Stromal cell of bone marrow (primary cell): ENCODE data around the gene NOX3.
"Not testable (repeated sequence)": the region's sequence is repeated elsewhere in the genome, so short reads cannot be mapped to it uniquely, and the experiment has no call there.

Experiments
- DNase-seq: peaks from one replicate; pipeline ENCODE4 v3.0.0-alpha.2; 2012; ENCODE audit warnings: low read depth

The NOX3 gene, protein sequence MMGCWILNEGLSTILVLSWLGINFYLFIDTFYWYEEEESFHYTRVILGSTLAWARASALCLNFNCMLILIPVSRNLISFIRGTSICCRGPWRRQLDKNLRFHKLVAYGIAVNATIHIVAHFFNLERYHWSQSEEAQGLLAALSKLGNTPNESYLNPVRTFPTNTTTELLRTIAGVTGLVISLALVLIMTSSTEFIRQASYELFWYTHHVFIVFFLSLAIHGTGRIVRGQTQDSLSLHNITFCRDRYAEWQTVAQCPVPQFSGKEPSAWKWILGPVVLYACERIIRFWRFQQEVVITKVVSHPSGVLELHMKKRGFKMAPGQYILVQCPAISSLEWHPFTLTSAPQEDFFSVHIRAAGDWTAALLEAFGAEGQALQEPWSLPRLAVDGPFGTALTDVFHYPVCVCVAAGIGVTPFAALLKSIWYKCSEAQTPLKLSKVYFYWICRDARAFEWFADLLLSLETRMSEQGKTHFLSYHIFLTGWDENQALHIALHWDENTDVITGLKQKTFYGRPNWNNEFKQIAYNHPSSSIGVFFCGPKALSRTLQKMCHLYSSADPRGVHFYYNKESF

DNA sequence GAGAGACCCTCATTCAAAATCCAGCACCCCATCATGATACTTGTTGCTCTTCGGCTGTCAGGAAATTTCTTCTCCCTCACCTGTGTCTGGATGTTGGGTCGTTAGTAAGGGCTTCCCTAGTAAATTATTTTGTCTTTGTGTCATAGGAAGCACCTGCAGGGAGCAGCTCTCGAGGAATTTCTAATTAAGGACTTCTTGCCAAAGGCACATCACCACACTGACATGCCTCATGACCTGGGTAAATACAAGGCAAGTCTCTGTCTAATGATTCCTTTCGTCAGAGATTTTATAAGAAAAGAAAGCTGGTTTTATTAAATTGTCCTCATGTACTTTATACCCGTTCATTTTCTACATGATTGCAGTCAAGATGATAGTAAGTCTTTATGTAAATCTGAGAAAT lies at the start of gene NOX3:
Gene NOX3 (minus strand): TSS at position 74 of the 400 bp plus-strand sequence. CDS start 39 bp downstream, at position 35.
- DNase-seq, result no peak

- no peak for DNase-seq
Measured at GRCh38 chr6:155504848-155505607, 49.4 kb upstream of the NOX3 start.

GRCh38 chr6:155502393-155502792 lies 46.8 kb upstream of the NOX3 start:
- no peak for DNase-seq

- DNase-seq, result no peak
Measured at GRCh38 chr6:155499574-155499973, 43.9 kb upstream of the NOX3 start.

DNA sequence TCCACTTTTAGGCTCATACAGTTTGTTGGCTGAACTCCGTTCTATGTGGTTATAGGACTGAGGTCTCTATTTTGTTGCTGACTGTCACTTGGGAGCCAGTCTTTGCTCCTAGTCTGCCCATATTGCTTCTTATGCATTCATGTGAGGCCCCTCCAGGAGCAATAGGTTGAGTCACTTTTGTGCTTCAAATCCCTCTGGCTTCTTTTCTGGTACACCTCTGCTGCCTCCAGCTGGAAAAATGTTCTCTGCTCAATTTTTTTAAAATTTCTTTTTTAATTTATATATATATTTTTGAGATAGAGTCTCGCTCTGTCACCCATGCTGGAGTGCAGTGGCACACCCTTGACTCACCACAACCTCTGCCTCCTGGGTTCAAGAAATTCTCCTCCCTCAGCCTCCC lies 42.7 kb upstream of the NOX3 start:
- peak; percentile 20 for DNase-seq

DNA sequence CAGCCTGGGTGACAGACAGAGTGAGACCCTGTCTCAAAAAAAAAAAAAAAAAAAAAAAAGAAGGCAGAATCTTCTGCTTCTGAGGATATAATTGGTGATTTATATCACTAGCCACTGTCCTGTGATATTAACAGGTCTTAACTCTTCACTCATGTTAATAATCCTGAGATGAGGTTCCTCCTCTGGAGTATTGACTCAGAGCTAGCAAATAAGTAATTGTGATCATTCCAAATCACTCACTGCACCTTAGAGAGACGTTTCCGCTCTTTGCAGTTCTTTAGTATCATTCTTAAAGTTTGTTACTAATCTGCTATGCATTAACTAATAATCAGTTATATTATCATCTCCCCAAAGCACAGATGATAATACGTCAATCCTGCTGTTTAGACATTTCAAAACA lies 41.6 kb upstream of the NOX3 start:
- DNase-seq, result no peak

DNA sequence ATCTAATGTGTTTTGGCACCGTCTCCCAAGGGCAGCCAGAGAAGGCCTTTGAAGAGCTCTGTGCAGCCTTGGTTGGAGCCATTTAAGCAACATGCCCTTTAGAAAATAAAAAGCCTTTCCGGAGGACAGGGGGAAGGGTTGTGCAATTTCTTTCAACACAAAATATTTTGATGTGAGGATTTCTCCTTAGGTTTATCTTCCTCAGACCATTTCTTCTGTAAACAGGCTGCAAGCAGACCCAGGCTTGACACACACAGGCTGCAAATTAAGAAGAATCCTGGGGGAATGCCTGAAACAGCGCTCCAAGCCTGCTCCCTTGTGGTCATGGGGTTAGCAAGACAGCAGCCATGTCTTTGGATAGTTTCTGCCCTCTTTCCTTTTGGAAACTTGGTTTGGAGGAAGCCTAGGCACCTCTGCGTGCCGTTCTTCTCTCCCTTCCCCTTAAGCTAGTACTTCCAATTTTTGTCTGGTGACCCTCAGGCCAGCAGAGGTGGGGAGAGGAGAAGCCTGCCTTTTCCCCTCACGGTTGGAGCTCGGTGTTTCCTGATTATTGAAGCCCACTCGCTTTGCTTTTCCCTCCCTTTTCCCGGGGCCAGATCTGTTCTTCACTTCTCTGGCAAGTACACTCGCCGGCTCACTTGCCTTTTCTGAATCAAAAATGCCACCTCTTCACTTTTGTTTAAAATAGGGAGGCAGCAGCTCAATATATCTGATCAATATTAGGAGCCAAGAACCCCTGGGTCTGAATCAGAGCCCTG lies 39.6 kb upstream of the NOX3 start:
- peak; percentile 82 for DNase-seq

DNA sequence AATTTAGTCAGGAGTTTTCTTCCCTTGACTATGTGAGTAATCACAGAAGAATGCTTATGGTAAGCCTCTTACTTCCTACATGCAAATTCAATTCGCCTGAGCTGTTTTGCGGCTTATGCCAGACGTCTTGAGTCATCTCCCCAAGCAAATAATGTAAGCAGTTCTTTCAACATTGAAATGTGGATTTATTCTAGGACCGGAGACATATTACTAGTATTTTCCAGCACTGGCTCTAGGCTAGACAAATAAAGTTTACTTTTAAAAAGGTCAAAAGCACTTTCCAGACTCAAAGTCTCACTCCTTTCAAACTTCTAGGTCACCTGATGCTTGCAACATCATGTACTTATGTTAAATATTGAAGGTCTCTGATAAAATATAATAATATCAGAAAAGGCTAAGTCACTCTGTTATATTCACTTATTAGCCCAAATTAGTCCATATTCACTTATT lies 38.1 kb upstream of the NOX3 start:
- peak; percentile 99 for DNase-seq

DNA sequence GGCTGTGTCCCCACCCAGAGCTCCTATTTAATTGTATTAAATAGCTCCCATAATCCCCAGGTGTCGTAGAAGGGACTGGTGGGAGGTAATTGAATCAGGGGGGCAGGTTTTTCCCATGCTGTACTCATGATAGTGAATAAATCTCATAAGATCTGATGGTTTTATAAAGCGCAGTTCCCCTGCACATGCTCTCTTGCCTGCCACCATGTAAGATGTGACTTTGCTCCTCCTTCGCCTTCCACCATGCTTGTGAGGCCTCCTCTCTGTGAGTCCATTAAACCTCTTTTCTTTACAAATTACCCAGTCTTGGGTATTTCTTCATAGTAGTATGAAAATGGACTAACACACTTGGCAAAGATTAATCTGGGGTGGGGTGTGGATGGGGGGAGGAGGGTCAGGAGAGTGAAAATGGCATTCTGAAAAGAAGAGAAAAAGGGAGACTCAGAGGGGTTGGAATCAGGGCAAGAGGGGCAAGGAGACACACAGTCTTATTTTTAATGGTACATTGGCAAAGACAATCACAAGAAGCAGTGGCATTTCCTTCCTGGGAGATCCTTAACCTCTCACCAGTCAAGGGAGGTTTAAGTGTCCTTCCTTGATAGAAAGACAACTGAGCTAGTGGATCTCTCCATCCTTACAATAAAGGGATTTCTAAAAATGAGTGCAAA lies 37.5 kb upstream of the NOX3 start:
- no peak for DNase-seq

- no peak for DNase-seq
Measured at GRCh38 chr6:155492061-155492735, 36.6 kb upstream of the NOX3 start.

- DNase-seq, result no peak
Measured at GRCh38 chr6:155491421-155491820, 35.8 kb upstream of the NOX3 start.

GRCh38 chr6:155488197-155488596 lies 32.6 kb upstream of the NOX3 start:
- DNase-seq, result not testable (repeated sequence)

- no peak for DNase-seq
Measured at GRCh38 chr6:155487371-155488130, 31.9 kb upstream of the NOX3 start.

DNA sequence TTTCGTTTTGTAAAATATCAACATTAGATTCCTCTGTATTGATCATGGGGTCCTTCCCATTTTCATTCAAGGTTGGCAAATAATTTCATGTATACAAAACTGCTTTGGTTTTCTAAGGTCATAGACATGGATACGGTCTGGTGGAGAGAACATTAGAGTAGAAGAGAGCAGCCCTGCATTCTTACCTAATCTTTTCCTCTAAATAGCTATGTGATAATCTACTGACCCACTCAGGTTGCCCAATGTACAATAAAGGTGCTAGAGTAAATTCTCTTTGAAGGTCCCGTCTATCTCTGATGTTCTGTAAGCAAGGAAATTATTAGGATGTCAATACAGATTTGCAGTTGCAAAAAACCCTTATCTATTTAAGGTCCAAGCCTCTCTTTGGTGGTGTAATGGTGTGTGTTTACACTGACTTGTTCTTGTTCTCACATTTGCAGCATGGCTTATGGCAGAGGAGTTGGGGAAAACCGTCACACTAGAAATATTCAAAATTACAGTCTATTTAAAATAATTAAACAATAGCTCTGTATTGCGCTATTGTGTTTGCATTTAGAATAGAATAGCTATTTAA lies 31.2 kb upstream of the NOX3 start:
- no peak for DNase-seq

DNA sequence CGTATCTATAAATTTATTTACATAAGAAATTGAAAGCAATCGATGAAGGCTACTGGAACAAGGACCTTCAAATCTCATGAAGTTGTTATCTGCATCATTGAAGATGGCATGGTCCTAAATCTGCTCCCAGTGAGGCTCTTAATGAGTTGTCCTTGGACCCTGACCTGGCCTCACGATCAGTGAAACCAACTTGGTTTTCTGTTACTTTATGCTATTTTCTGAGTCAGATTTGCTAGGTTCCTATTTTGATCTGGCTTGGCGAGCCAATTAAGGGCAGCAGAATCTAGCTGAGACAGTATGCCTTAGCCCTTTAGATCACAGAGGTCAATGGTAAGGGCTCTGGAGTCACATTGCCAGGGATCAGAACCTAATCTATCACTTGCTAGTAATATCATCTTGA lies 30.1 kb upstream of the NOX3 start:
- no peak for DNase-seq

GRCh38 chr6:155483858-155484257 lies 28.2 kb upstream of the NOX3 start:
- DNase-seq, result peak; percentile 38

DNA sequence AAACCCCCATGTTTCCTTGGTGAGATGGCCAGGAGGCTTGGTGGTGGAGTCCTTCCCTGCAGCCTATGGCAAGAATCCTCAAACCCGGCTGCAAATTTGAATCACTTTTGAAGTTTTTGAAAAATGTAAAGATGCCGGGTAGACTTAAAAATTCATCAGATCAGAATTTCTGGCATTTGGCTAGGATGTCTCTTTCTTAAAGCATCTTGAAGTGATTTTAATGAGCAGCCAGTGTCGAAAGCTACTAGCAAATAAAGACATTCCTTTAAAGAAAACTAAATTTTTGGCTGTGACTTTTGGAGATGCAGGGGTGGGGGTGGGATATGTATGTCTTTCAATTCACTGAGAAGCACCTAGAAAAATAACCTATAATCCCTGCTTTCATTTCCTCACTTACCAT lies 25.6 kb upstream of the NOX3 start:
- no peak for DNase-seq

DNA sequence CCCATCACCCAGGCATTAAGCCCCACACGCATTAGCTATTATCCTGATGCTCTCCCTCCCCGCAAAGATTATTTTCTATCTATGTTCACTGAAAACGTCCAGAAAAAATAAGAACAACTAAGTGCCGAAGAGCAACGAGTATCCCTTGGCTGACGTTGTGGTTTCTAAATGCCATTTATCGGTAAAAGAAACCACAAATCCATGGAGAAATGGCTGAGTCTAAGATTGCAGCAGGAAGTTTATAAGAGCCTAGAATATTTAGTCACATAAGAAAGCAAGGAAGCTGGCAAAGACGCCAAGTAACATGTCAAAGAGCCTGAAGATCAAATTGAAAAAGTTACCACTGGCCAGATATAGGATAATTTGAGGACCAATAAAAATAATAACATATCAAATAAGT lies 18.1 kb upstream of the NOX3 start:
- DNase-seq, result peak; percentile 92

DNA sequence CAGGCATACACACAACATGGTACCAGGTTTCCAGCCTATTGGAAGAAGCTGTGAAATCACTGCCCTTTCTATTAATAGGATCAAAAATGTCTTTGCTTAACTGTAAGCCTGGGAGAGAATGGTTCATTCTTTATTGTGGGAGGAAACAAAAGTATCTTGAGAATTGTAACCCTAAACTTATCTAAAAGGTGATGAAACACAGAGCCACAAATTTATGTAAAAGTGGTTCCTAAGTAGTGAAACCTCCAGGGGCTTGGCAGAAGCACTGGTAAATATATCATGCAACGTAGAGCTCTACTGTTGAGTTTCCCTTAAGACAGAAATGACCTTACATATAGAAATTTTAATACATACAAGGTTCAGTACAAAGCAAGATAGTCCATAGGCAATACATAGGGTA lies 17.2 kb upstream of the NOX3 start:
- DNase-seq, result peak; percentile 73
